GM18507 (cell line): ENCODE data around the gene SLC39A11.
"Not testable (repeated sequence)": the region's sequence is repeated elsewhere in the genome, so short reads cannot be mapped to it uniquely, and the experiment has no call there.

Source experiments
- DNase-seq: peaks from one replicate; pipeline ENCODE4 v3.0.0; 2011; ENCODE audit warnings: low read depth; ENCODE audit not compliant: insufficient read length; ENCODE audit errors: extremely low spot score
- FAIRE-seq: peaks from 2 replicates; lab custom pipeline; 2011; peaks lifted over from hg19 to GRCh38; lab: Jason Lieb, UNC

Gene SLC39A11

DNA sequence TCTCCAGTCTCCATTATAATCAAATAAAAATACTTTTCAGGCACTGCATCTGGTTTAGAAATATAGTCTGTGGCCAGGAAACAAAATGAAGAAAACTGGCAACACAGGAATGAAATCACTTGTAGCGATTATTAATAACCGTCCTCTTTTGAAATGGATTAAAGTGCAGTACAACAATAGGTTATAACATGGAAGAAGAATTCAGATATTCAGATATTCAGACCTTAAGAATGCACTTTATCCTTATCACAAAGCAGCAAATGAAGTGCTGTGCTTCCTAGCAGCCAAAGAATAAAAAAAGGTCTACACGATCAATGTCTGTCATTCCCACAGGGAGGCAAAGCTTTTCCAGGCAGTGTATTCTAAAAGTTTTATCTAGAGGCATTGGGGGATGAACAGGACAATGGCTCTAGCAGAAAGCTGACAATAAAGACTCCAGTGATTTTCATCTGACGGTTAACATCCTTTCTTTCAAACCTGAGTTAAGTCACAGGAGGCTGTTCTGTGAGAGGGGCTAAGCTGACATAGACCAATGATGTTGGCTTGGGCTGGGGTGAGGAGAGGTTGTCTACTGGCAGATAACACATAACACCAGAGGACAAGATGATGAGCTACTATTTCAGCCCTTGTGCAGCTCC lies 259.2 kb downstream of the SLC39A11 start:
- DNase-seq, result no peak
- FAIRE-seq, result no peak

GRCh38 chr17:72832306-72832705 lies 260.2 kb downstream of the SLC39A11 start:
- DNase-seq (no peak), FAIRE-seq (no peak)

DNA sequence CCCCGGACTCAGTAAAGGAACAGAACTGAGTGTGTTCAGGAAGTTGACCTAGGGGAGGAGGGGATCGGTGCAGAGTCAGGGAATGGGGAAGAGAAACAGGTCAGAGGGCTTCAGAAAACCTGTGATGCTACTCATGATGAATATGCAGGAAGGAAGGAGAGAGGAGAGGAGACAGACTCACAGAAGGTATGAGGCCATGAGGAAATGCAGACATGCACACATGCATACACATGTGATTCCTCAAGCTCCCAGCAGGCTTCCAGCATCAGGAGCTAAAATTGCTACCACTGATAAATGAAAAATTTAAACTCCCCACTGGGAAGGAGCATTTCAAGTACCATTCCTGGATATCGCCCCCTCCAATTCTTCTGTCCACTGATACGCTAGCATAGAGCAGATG lies 262.6 kb downstream of the SLC39A11 start:
- FAIRE-seq, result no peak
- DNase-seq, result no peak

DNA sequence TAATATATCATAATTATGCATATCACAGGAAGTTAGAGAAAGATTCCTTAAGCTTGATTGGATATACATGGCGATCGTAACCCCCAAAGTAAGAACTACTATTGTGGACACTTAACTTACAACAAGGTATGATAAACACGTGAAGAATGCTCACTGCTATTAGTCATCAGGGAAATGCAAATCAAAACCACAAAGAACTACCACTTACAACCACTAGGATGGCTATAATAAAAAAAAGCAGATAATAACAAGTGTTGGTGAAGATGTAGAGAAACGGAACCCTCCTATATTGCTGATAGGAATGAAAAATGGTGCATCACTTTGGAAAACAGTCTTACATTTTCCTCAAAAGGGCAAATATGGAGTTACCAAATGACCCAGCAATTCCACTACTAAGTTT lies 265.9 kb downstream of the SLC39A11 start:
- FAIRE-seq, result no peak
- DNase-seq, result no peak

DNA sequence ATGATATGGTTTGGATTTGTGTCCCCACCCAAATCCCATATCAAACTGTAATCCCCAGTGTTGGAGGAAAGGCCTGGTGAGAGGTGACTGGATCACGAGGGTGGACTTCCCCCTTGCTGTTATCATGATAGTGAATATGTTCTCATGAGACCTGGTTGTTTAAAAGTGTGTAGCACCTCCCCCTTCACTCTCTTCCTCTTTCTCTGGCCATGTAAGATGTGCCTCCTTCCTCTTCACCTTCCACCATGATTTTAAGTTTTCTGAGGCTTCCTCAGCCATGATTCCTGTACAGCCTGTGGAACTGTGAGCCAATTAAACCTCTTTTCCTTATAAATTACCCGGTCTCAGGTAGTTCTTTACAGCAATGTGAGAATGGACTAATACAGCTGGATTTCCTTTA lies 266.4 kb downstream of the SLC39A11 start:
- not testable (repeated sequence) for DNase-seq, FAIRE-seq

GRCh38 chr17:72825218-72825617 lies 267.3 kb downstream of the SLC39A11 start:
- DNase-seq, result no peak
- no peak for FAIRE-seq

DNA sequence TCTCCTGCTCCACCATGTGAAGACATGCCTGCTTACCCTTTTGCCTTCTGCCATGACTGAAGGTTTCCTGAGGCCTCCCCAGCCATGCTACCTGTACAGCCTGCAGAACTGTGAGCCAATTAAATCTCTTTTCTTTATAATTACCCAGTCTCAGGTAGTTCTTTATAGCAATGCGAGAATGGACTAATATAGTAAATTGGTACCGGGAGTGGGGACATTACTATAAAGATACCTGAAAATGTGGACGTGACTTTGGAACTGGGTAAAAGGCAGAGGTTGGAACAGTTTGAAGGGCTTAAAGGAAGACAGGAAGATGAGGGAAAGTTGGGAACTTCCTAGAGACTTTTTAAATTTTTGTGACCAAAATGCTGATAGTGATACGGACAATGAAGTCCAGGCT lies 268.2 kb downstream of the SLC39A11 start:
- FAIRE-seq, DNase-seq: not testable (repeated sequence)

DNA sequence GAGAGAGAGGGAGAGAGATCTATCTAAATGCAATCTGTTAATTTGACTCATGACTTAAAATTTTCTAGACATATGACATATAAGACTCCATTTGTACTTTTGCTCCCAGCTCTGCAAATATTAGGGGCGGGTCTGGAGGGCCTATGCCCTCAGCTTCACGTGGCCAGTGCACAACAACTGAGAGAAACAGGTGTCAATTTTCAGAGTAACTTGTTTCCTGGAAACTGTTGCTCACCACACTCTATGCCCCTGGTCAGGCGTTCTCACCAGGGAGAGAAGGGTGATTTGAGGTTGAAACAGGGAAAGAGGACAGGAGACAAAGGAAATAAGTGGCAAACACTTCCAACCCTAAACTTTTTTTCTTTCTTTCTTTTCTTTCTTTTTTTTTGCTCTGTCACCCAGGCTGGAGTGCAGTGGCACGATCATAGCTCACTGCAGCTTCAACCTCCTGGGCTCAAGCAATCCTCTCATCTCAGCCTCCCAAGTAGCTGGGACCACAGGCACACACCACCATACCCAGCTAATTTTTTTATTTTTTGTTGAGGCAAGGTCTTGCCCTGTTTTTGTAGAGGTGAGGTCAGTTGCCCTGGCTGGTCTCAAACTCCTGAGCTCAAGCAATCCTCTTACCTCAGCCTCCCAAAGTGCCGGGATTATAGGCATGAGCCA lies 270.0 kb downstream of the SLC39A11 start:
- DNase-seq (no peak), FAIRE-seq (no peak)

- DNase-seq (no peak), FAIRE-seq (no peak)
Measured at GRCh38 chr17:72816406-72816805, 276.1 kb downstream of the SLC39A11 start.

GRCh38 chr17:72813481-72813880 lies 279.0 kb downstream of the SLC39A11 start:
- FAIRE-seq (no peak), DNase-seq (no peak)

GRCh38 chr17:72812823-72813222 lies 279.7 kb downstream of the SLC39A11 start:
- DNase-seq, result no peak
- no peak for FAIRE-seq

DNA sequence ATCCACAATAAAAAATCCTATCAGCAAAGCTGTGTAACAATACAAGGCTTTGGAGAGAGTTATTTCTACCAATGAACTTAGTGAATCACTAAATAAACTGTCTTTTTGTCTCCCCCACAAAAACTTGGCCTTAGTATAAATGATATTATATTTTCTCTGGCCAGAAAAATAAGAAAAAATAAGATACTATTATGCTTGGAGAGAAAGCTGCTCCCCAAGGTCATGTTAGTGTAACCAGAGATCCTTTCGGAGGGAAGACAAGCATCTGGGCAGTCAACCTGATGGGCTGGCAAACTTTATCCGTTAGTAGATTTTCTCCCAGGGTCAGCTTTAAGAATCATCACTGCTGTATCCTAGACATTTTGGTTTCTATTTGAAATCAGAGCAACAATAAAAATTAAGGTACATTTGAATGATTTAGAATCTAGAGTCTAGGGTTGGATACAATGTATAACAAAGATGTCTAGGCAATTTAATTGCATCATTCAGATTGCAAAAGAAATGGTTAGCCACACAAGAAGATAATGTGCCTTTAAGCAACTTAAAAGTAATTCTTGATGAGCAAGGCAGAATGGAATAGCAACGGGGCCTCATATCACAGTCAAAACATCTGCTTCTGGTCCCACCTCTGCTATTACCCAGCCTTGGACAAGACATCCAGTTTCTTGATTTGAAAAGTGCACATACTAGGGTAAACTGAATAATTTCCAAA lies 280.4 kb downstream of the SLC39A11 start:
- FAIRE-seq, result no peak
- no peak for DNase-seq

DNA sequence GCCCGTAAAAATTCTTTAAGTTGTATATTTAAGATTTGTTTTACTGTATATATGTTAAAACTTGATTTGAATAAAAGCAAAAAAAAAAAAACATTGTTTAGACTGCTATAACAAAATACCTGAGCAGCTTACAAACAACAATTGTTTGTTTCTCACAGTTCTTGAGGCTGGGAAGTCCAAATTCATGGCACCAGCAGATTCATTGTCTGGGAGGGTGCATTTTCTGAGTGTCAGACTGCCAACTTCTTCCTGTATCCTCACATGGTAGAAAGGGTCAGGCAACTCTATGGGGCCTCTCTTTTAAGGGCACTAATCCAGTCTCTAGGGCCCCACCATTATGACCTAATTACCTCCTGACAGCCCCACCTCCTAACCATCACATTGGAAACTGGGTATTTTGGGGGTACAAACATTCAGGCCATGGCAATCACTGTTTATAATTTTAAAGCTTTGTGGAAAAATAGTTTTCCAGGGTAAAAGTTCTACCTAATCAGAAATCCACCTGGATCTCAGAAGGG lies 281.4 kb downstream of the SLC39A11 start:
- FAIRE-seq (no peak), DNase-seq (no peak)

- FAIRE-seq, result no peak
- no peak for DNase-seq
Measured at GRCh38 chr17:72806011-72806410, 286.5 kb downstream of the SLC39A11 start.

- FAIRE-seq, result no peak
- no peak for DNase-seq
Measured at GRCh38 chr17:72804949-72805707, 287.4 kb downstream of the SLC39A11 start.

- FAIRE-seq (no peak), DNase-seq (no peak)
Measured at GRCh38 chr17:72802726-72803125, 289.8 kb downstream of the SLC39A11 start.

- no peak for FAIRE-seq
- no peak for DNase-seq
Measured at GRCh38 chr17:72797142-72797541, 295.3 kb downstream of the SLC39A11 start.

DNA sequence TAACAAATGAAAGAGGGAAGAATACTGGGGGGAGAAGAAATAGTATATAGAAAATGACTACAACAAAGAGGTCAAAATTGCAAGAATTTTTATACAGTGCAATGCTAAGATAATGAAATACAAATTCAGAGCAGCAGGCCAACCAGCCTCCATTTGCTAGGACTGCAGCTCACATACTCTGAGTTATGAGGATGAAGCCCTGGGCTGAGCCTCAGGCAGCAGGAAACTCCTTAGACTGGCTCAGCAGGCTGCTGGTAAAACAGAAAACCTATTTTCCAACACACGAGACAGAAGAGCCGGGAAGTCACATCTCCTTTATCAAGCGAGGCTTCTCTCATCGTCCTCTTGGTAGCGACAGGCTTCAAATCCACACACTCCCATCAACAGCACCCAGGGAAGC lies 296.5 kb downstream of the SLC39A11 start:
- DNase-seq (no peak), FAIRE-seq (no peak)

GRCh38 chr17:72794152-72794551 lies 298.3 kb downstream of the SLC39A11 start:
- FAIRE-seq, result no peak
- no peak for DNase-seq

GRCh38 chr17:72792771-72793170 lies 299.7 kb downstream of the SLC39A11 start:
- no peak for DNase-seq
- FAIRE-seq, result no peak
